Eye (tissue), 1 donor: ENCODE data around the gene KRT16.
"Not testable (repeated sequence)": the region's sequence is repeated elsewhere in the genome, so short reads cannot be mapped to it uniquely, and the experiment has no call there.

Experiments
- DNase-seq: peaks from one replicate; pipeline ENCODE4 v3.0.0-alpha.2; 2015

KRT16 gene

GRCh38 chr17:41626914-41627295, 14.3 kb upstream of the KRT16 start:
- DNase-seq = not testable (repeated sequence)

GRCh38 chr17:41626028-41626913, 13.7 kb upstream of the KRT16 start:
- DNase-seq = not testable (repeated sequence)

- no peak for DNase-seq
Measured at GRCh38 chr17:41625602-41626001, 13.0 kb upstream of the KRT16 start.

GRCh38 chr17:41624208-41625101, 11.9 kb upstream of the KRT16 start, which contains the start of gene KRT17:
TSS of gene KRT17 (minus strand) at chr17:41624575. CDS start at chr17:41624509, 66 bp downstream.
- DNase-seq = peak; percentile 72

- not testable (repeated sequence) for DNase-seq
Measured at GRCh38 chr17:41623184-41623861, 10.8 kb upstream of the KRT16 start.

- not testable (repeated sequence) for DNase-seq
Measured at GRCh38 chr17:41622340-41623183, 10.0 kb upstream of the KRT16 start.

- DNase-seq = no peak
Measured at GRCh38 chr17:41621916-41622315, 9.3 kb upstream of the KRT16 start.

- not testable (repeated sequence) for DNase-seq
Measured at GRCh38 chr17:41621435-41621817, 8.9 kb upstream of the KRT16 start.

GRCh38 chr17:41620583-41621434, 8.2 kb upstream of the KRT16 start:
- no peak for DNase-seq

GRCh38 chr17:41619927-41620582, 7.5 kb upstream of the KRT16 start:
- not testable (repeated sequence) for DNase-seq

GRCh38 chr17:41619036-41619926, 6.7 kb upstream of the KRT16 start:
- no peak for DNase-seq

GRCh38 chr17:41618341-41619035, 5.9 kb upstream of the KRT16 start:
- DNase-seq = no peak

GRCh38 chr17:41617698-41618097, 5.1 kb upstream of the KRT16 start:
- DNase-seq = no peak

GRCh38 chr17:41617136-41617535, 4.6 kb upstream of the KRT16 start:
- DNase-seq = no peak

- DNase-seq = peak; percentile 45
Measured at GRCh38 chr17:41616486-41616885, 3.9 kb upstream of the KRT16 start.

GRCh38 chr17:41615454-41615853, 2.9 kb upstream of the KRT16 start:
- no peak for DNase-seq

- DNase-seq = not testable (repeated sequence)
Measured at GRCh38 chr17:41614767-41615166, 2.2 kb upstream of the KRT16 start.

- DNase-seq = no peak
Measured at GRCh38 chr17:41614098-41614497, 1.5 kb upstream of the KRT16 start.
